ENCODE data around the gene ZSCAN12.
"Not testable (repeated sequence)": the region's sequence is repeated elsewhere in the genome, so short reads cannot be mapped to it uniquely, and the experiment has no call there.

The ZSCAN12 gene

GRCh38 chr6:28393912-28394662, 5.5 kb downstream of the ZSCAN12 start:
- DNase-seq: no peak

GRCh38 chr6:28390688-28391087, 8.9 kb downstream of the ZSCAN12 start:
- DNase-seq: no peak

GRCh38 chr6:28384143-28384533, 15.4 kb downstream of the ZSCAN12 start:
- DNase-seq: no peak

- peak; percentile 62 for DNase-seq
Measured at GRCh38 chr6:28383235-28384142, 16.1 kb downstream of the ZSCAN12 start.

GRCh38 chr6:28380381-28380780, 19.2 kb downstream of the ZSCAN12 start:
- DNase-seq: no peak

- no peak for DNase-seq
Measured at GRCh38 chr6:28378644-28379043, 20.9 kb downstream of the ZSCAN12 start.

GRCh38 chr6:28377879-28378278, 21.7 kb downstream of the ZSCAN12 start:
- no peak for DNase-seq

GRCh38 chr6:28373925-28374324, 25.6 kb downstream of the ZSCAN12 start:
- no peak for DNase-seq

GRCh38 chr6:28371706-28372451, 27.7 kb downstream of the ZSCAN12 start:
- DNase-seq: no peak

GRCh38 chr6:28371280-28371679, 28.3 kb downstream of the ZSCAN12 start:
- no peak for DNase-seq

- no peak for DNase-seq
Measured at GRCh38 chr6:28370440-28370839, 29.1 kb downstream of the ZSCAN12 start.

GRCh38 chr6:28369463-28369862, 30.1 kb downstream of the ZSCAN12 start:
- DNase-seq: no peak

GRCh38 chr6:28368522-28368921, 31.0 kb downstream of the ZSCAN12 start:
- no peak for DNase-seq

- DNase-seq: not testable (repeated sequence)
Measured at GRCh38 chr6:28365590-28365989, 34.0 kb downstream of the ZSCAN12 start.

GRCh38 chr6:28360961-28361360, 38.6 kb downstream of the ZSCAN12 start:
- no peak for DNase-seq

- DNase-seq: not testable (repeated sequence)
Measured at GRCh38 chr6:28359562-28359961, 40.0 kb downstream of the ZSCAN12 start.

- DNase-seq: no peak
Measured at GRCh38 chr6:28357036-28357435, 42.5 kb downstream of the ZSCAN12 start.

GRCh38 chr6:28356666-28357020, 42.9 kb downstream of the ZSCAN12 start:
- no peak for DNase-seq

GRCh38 chr6:28355743-28356665, 43.5 kb downstream of the ZSCAN12 start:
- peak; percentile 69 for DNase-seq

- DNase-seq: no peak
Measured at GRCh38 chr6:28354688-28355554, 44.6 kb downstream of the ZSCAN12 start.

GRCh38 chr6:28353981-28354676, 45.4 kb downstream of the ZSCAN12 start:
- peak; percentile 54 for DNase-seq

Data from NCI-H1092 treated with DMSO at 0.1 percent for 48 hours (cell line).